GM21723 (cell line): Measurements from ENCODE around the gene EHD2.

ENCODE experiments used
- ATAC-seq: cut with Tn5 transposase; IDR thresholded peaks from one replicate; pipeline ENCODE4 v1.9.1; 2021; ENCODE audit warnings: mild to moderate bottlenecking, moderate library complexity; ENCODE audit not compliant: unreplicated experiment

Gene EHD2

GRCh38 chr19:47687906-47688305, 25.3 kb upstream of the EHD2 start:
- ATAC-seq = no peak

- no peak for ATAC-seq
Observed at GRCh38 chr19:47691090-47691489, 22.1 kb upstream of the EHD2 start.

GRCh38 chr19:47691782-47692181, 21.4 kb upstream of the EHD2 start:
- no peak for ATAC-seq

GRCh38 chr19:47693489-47693888, 19.7 kb upstream of the EHD2 start:
- no peak for ATAC-seq

- no peak for ATAC-seq
Observed at GRCh38 chr19:47693903-47694302, 19.3 kb upstream of the EHD2 start.

GRCh38 chr19:47694466-47695273, 18.6 kb upstream of the EHD2 start:
- ATAC-seq = no peak

- ATAC-seq = no peak
Observed at GRCh38 chr19:47695533-47696262, 17.5 kb upstream of the EHD2 start.

GRCh38 chr19:47696635-47697034, 16.6 kb upstream of the EHD2 start:
- ATAC-seq = no peak

- no peak for ATAC-seq
Observed at GRCh38 chr19:47697863-47698609, 15.2 kb upstream of the EHD2 start.

- ATAC-seq = no peak
Observed at GRCh38 chr19:47698631-47699359, 14.4 kb upstream of the EHD2 start.

- ATAC-seq = no peak
Observed at GRCh38 chr19:47699360-47699917, 13.8 kb upstream of the EHD2 start.

- ATAC-seq = no peak
Observed at GRCh38 chr19:47700934-47701716, 12.1 kb upstream of the EHD2 start.

- ATAC-seq = no peak
Observed at GRCh38 chr19:47701717-47702552, 11.3 kb upstream of the EHD2 start.

- no peak for ATAC-seq
Observed at GRCh38 chr19:47702671-47703070, 10.6 kb upstream of the EHD2 start.

GRCh38 chr19:47703301-47703700, 9.9 kb upstream of the EHD2 start:
- ATAC-seq = no peak

GRCh38 chr19:47704024-47704423, 9.2 kb upstream of the EHD2 start:
- no peak for ATAC-seq

GRCh38 chr19:47704656-47705055, 8.6 kb upstream of the EHD2 start:
- ATAC-seq = no peak

GRCh38 chr19:47707135-47707925, 5.9 kb upstream of the EHD2 start:
- ATAC-seq = no peak
